Tibial nerve (tissue), 3 donors: Measurements from ENCODE around the gene CARNS1.
"Not testable (repeated sequence)": the region's sequence is repeated elsewhere in the genome, so short reads cannot be mapped to it uniquely, and the experiment has no call there.

Experiments
- CTCF ChIP-seq, 5 experiments: fragments of 200-600 bp in 3 of 5; fragments of 450-650 bp in 2 of 5; sonication (generic) in 3 of 5; IDR thresholded peaks; one replicate each; pipeline ENCODE4 v1.5.1; 2016 to 2019; ENCODE audit warnings: antibody characterized with exemption in 5 of 5, mild to moderate bottlenecking in 3 of 5, moderate library complexity in 2 of 5
- POLR2A ChIP-seq, 2 donors: fragments of 450-650 bp; IDR thresholded peaks; one replicate each; pipeline ENCODE4 v1.6.1; 2017; ENCODE audit warnings: antibody characterized with exemption in 2 of 2, mild to moderate bottlenecking in 2 of 2, moderate library complexity in 2 of 2

- not testable (repeated sequence) for TF ChIP-seq CTCF, POLR2A (IDR thresholded peaks at IDR 0.05)
Measured at GRCh38 chr11:67465530-67465929, 50.1 kb downstream of the CARNS1 start.
